ENCODE data around the gene SLC2A4RG.

Gene SLC2A4RG

DNA sequence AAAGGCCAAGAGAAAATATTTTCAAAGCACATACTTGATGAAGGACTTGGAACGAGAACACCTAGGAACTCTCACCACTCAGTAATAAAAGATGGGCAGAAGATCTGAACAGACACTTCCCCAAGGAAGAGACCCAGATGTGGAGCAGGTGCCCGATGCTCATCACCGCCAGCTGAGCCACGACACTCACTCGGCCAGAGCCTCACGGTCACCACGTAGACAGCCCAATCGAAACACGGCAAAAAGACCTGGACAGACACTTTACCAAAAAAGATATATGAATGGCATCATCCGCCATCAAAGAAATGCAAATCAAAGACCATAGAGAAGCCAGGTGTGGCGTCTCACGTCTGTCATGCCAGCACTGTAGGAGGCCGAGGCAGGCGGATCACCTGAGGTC lies 41.6 kb downstream of the SLC2A4RG start:
- CTCF ChIA-PET: no interaction called here
- POLR2A ChIA-PET (ENCODE audit: low non-redundant PET): interaction anchor here (0.6 kb wide), 1 partner anchor 205 kb away, joined by 3 read pairs; no protein-coding TSS in a partner anchor
- no peak for DNase-seq (ENCODE audit: low spot score)
- no peak overlapping the region for H3K27ac ChIP-seq
- TF ChIP-seq, protein P1, sequence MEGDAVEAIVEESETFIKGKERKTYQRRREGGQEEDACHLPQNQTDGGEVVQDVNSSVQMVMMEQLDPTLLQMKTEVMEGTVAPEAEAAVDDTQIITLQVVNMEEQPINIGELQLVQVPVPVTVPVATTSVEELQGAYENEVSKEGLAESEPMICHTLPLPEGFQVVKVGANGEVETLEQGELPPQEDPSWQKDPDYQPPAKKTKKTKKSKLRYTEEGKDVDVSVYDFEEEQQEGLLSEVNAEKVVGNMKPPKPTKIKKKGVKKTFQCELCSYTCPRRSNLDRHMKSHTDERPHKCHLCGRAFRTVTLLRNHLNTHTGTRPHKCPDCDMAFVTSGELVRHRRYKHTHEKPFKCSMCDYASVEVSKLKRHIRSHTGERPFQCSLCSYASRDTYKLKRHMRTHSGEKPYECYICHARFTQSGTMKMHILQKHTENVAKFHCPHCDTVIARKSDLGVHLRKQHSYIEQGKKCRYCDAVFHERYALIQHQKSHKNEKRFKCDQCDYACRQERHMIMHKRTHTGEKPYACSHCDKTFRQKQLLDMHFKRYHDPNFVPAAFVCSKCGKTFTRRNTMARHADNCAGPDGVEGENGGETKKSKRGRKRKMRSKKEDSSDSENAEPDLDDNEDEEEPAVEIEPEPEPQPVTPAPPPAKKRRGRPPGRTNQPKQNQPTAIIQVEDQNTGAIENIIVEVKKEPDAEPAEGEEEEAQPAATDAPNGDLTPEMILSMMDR (conservative IDR thresholded peaks at IDR 0.05; ENCODE audit: low read depth): no peak

DNA sequence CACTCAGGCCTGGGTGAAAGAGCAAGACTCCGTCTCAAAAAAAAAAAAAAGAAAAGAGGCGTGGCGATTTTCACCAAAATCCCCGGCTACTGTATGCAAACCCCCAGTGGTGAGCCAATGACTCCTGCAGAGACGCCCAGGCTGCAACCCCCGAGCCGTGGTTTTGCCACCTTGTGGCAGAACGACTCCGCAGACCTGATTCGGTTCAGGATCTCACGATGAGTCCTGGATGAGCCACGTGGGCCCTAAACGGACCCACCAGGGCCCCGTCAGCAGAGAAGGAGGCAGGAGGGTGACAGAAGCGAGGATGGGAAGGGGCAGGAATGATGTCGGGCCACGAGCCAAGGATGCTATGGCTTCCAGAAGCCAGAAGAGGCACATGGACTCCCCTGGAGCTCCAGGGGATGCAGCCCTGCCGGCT lies 42.5 kb downstream of the SLC2A4RG start:
- ChIA-PET CTCF (no interaction called here), POLR2A (ENCODE audit: low non-redundant PET) (interaction anchor here (0.6 kb wide), 1 partner anchor 205 kb away, joined by 3 read pairs; no protein-coding TSS in a partner anchor)
- no peak for DNase-seq (ENCODE audit: low spot score)
- TF ChIP-seq, protein P1 (conservative IDR thresholded peaks at IDR 0.05; ENCODE audit: low read depth): no peak
- H3K27ac ChIP-seq: no peak overlapping the region

DNA sequence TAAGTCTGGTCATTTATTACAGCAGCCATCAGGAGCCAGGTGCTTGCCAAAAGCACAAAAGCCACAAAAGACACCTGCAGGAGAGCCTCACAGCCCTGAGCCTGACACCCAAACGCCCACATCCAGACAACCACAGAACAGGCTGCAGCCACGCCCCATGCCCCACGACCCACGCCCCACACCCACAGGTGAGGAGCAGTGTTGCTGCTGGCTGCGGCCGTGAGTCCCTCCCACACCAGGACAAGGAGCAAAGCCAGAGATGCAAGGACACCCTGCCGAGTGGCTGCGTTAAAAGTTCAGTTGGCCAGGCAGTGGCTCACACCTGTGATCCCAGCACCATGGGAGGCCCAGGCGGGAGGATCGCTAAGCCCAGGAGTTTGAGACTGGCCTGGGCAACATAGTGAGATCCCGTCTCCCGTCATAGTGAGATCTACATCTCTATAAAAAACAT lies 43.0 kb downstream of the SLC2A4RG start:
- no peak for DNase-seq (ENCODE audit: low spot score)
- ChIA-PET POLR2A (ENCODE audit: low non-redundant PET) (no interaction called here), CTCF (interaction anchor here (0.7 kb wide), 1 partner anchor 35 kb away, joined by 4 read pairs; no protein-coding TSS in a partner anchor)
- H3K27ac ChIP-seq: no peak overlapping the region
- TF ChIP-seq, protein P1 (conservative IDR thresholded peaks at IDR 0.05; ENCODE audit: low read depth): no peak

DNA sequence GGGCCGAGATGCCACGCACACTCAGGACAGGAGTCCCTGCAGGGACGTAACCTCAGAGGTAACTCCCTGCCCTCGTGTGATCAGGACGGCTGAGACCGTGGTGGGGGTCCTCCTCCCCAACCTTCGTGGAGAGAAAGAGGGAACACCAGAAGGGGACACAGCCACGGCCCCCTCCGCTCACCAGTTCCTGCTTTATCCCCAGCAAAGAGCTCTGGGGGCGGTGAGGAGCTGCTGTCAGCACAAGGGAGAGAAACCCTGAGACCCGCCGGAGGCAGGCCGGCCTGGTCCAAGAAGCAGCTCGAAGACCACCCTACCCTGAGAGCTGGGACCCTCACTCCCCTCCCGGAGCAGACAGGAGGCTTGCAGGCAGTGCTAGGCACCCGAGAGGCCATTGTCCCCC lies 44.4 kb downstream of the SLC2A4RG start:
- TF ChIP-seq, protein P1 (conservative IDR thresholded peaks at IDR 0.05; ENCODE audit: low read depth): no peak
- ChIA-PET POLR2A (ENCODE audit: low non-redundant PET) (interaction anchor here (0.5 kb wide), 1 partner anchor 255 kb away, joined by 3 read pairs; no protein-coding TSS in a partner anchor), CTCF (interaction anchor here (0.6 to 1.1 kb wide), 2 partner anchors 12 to 275 kb away, joined by 3 to 5 read pairs; no protein-coding TSS in a partner anchor)
- DNase-seq (ENCODE audit: low spot score): no peak
- H3K27ac ChIP-seq: no peak overlapping the region

DNA sequence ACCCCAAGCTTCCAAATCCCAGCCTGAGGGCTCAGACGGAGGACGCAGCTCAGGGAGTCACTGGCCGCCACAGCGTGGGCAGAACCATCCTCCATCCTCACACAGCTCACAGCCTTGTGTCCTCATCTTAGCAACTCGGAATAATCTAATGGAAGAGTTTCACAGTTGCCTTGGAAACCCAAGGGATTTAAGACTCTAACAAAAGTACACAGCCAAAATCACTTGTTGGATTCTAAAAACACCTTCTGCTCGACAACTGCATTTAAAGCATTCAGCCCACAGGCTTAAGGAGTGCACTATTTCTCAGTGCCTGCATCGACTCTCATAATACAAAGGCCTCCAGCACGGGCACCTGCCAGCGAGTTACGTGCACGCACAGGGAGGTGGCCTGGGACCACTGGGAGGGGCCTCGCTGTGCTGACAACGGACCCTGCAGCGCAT lies 46.1 kb downstream of the SLC2A4RG start:
- ChIA-PET CTCF (interaction anchor here (0.5 to 2.4 kb wide), 35 partner anchors 8 to 408 kb away, joined by 3 to 17 read pairs (median 4); partner anchors contain the start of genes LIME1 and TPD52L2), POLR2A (ENCODE audit: low non-redundant PET) (no interaction called here)
- H3K27ac ChIP-seq: no peak overlapping the region
- TF ChIP-seq, protein P1 (conservative IDR thresholded peaks at IDR 0.05; ENCODE audit: low read depth): no peak
- no peak for DNase-seq (ENCODE audit: low spot score)

DNA sequence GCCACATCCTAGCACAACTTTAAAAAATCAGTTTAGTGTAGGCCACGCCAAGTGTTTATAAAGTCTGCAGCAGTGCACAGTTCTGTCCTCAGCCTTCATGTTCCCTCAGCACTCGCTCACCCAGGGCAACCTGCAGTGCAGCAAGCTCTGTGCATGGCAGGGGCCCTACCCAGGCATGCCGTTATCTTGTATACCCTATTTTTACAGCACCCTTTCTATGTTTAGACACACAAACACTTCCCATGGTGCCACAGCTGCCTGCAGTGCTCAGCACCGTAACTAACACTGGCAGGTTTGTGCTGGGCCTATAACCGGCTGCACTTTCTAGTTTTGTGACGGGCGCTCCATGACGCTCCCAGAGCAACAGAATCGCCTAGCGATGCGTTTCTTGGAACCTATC lies 47.7 kb downstream of the SLC2A4RG start:
- CTCF ChIA-PET: interaction anchor here (0.7 to 2.4 kb wide), 5 partner anchors 11 to 186 kb away, joined by 3 to 16 read pairs (median 5); no protein-coding TSS in a partner anchor

More for the DNA sequence above, 47.7 kb downstream of the SLC2A4RG start:
- no peak for DNase-seq (ENCODE audit: low spot score)
- TF ChIP-seq, protein P1 (conservative IDR thresholded peaks at IDR 0.05; ENCODE audit: low read depth): no peak
- H3K27ac ChIP-seq: no peak overlapping the region
- POLR2A ChIA-PET (ENCODE audit: low non-redundant PET): no interaction called here

Data from RWPE1 (cell line).